ENCODE results near the gene HOXD4. TPM values are rescaled to one million over a fixed set of nuclear protein-coding genes. Genes with fewer than 3 reads are reported as not detected.

Gene HOXD4
- total RNA-seq, 1 donor from 2014 or later = not detected

DNA sequence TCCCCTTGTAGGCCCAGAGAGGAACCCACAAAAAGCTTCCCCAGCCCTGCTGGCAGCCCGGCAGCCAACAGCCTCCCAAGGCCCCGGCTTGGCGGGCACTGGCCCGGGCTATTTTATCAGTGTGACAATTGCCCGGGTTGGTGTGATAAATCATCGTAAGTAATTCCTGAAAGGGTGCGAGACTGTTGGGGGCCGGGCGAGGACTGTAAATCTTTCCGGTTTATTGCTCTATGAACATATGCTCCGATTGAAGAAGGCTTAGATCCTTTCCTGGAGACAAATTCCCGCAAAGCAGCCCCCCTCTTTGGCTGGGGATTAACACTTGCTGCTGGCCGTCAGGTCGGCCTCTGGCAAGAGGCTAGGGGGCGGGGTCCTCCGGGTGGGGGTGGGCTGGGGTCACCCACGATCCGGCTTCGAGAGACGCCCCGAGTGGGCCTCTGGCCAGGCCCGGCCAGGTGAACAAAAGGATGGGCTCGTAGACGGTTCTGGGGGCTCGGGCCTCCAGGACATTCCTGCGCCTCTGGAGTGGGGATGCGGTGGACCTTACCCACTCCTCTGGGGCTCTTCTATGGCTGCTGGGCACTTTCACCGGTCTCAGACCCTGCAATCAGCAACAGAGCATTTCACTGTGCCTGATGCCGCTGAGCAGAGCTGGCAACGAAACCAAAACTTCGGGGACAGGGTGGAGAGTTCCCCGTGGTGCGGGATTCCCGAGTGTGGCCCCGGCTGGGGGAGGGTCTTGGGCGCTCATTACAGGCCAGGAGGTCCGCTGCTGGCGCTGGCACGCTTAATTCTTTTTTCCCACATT is 7.7 kb downstream of the HOXD4 start:
- Mint-ChIP-seq H3K4me3 (ENCODE audit: unreplicated experiment) (no peak overlapping the region), H3K36me3 (ENCODE audit: unreplicated experiment) (peaks cover under 1% of the 10 kb centered on the region), H3K27me3 (ENCODE audit: unreplicated experiment) (peaks cover 41% of the 10 kb centered on the region), H3K9me3 (ENCODE audit: unreplicated experiment) (peaks cover 13% of the 10 kb centered on the region), H3K27ac (ENCODE audit: unreplicated experiment) (no peak overlapping the region), H3K4me1 (ENCODE audit: low read depth, unreplicated experiment) (no peaks in the 10 kb centered on the region)
- TF ChIP-seq, protein P1, sequence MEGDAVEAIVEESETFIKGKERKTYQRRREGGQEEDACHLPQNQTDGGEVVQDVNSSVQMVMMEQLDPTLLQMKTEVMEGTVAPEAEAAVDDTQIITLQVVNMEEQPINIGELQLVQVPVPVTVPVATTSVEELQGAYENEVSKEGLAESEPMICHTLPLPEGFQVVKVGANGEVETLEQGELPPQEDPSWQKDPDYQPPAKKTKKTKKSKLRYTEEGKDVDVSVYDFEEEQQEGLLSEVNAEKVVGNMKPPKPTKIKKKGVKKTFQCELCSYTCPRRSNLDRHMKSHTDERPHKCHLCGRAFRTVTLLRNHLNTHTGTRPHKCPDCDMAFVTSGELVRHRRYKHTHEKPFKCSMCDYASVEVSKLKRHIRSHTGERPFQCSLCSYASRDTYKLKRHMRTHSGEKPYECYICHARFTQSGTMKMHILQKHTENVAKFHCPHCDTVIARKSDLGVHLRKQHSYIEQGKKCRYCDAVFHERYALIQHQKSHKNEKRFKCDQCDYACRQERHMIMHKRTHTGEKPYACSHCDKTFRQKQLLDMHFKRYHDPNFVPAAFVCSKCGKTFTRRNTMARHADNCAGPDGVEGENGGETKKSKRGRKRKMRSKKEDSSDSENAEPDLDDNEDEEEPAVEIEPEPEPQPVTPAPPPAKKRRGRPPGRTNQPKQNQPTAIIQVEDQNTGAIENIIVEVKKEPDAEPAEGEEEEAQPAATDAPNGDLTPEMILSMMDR (IDR thresholded peaks at IDR 0.05; ENCODE audit: partially characterized antibody, unreplicated experiment) = no peak
- no peak for DNase-seq

DNA sequence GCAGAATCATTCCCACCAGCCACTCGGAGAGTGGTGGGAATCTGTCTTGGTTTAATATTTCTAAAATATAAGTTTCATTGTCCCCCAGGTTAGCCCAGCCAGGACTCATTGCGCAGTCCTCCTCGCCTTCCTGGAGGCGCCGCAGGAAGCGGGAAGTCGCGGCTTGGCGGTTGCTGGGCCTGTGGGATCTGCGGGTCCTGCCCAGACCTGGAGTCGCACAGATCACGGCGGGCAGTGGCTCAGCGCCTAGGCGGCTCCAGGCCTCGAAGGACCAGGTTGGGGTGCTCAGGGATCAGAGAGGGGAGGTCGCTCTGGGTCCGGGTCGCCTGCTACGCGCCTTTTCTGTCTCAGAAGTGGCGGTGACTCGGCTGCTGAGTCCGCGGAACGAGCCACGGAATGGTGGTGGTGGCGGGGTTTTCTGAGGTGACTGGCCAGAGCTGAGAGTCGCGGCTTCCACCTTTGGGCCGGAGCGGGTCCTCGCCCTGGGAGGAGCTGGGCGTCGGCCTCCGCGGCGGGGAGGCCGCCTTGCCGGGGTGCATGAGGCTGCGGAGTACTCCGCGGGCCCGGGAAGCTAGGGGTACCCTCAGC is 8.4 kb downstream of the HOXD4 start:
- Mint-ChIP-seq H3K27ac (ENCODE audit: unreplicated experiment) (no peak overlapping the region), H3K4me1 (ENCODE audit: low read depth, unreplicated experiment) (no peaks in the 10 kb centered on the region), H3K27me3 (ENCODE audit: unreplicated experiment) (peaks cover 43% of the 10 kb centered on the region), H3K36me3 (ENCODE audit: unreplicated experiment) (peaks cover 4% of the 10 kb centered on the region), H3K4me3 (ENCODE audit: unreplicated experiment) (no peak overlapping the region), H3K9me3 (ENCODE audit: unreplicated experiment) (peaks cover 8% of the 10 kb centered on the region)
- TF ChIP-seq, protein P1 (IDR thresholded peaks at IDR 0.05; ENCODE audit: partially characterized antibody, unreplicated experiment) = no peak
- DNase-seq = peak; percentile 43

DNA sequence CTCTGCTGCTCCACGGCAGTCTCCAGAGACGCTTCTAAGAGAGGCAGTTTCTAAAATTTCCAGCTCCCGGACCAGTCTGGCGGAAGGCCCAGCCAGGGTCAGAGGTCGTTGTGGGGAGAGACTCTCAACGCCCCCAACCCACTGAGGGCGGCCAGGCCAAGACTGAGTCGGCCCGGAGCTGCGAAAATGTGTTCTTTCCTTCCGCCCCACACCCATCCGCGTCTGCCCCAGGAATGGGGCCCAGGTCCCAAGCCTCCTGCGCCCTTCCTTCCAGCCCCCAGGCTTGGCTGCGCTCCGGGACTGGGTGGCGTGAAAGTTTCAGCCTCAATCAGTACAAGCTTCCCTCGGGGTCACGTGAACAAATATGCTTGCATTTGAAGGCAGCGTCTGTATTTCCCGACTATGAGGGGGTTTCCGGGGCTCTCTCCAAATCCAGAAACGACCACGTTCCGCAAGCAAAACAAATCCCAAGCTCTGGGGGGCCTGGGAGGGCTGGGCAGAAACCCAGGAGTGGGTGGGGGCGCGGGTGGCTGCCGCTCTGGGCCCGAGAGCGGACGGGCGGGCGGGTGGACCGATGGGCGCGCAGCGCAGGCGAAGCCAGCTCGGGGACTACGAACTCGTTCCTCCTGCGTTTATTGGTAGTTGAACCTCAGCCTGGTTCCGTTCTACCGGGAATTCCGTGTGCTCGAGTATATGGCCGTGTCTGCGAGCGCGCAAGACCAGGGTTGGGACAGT is 9.1 kb downstream of the HOXD4 start:
- TF ChIP-seq, protein P1 (IDR thresholded peaks at IDR 0.05; ENCODE audit: partially characterized antibody, unreplicated experiment) = no peak
- DNase-seq = peak; percentile 22
- H3K4me3 Mint-ChIP-seq (ENCODE audit: unreplicated experiment) = peak overlapping the region; percentile 68

DNA sequence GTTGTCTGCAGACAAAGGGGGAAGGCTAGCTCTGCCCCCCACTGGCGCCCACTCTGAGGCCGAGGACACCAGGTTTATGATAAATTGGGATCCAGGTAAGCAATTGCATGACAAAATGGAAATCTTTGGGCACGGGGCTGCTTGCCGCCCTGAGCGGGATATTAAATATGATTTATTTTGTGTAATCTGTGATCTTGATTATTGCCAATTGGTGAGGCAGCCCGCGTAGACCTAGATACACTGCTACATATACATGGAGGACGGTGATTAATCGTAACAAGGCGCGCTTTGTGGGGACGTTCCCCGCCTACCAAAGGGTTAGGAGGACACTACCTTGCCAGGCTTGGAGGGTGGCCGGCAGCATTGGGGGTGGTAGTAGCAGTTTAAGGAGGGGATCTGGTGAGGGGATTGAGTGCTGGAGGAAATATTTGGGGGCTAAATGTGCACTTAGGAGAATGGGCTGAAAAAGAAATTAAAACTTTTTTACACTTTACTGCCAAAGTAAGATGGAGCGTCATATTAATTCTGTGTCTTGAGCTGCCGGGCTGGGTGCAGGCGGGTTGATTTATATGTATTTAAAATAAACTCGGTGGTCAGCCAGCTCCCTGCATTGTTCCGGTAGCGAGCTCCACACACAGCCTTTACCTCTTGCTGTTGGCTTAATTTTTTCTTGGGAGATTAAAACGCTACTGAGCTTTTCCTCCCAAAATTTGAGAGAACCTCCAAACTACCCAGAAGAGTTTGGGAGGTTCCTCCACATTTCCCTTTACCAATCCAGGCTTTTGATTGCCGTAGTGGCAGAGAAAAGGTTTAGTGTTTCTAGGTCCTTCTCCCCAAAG is 9.9 kb downstream of the HOXD4 start:
- H3K27me3 Mint-ChIP-seq (ENCODE audit: unreplicated experiment) = peaks cover 41% of the 10 kb centered on the region
- no peaks in the 10 kb centered on the region for H3K4me1 Mint-ChIP-seq (ENCODE audit: low read depth, unreplicated experiment)
- TF ChIP-seq, protein P1 (IDR thresholded peaks at IDR 0.05; ENCODE audit: partially characterized antibody, unreplicated experiment) = no peak
- DNase-seq = no peak
- H3K9me3 Mint-ChIP-seq (ENCODE audit: unreplicated experiment) = peaks cover 6% of the 10 kb centered on the region
- H3K27ac Mint-ChIP-seq (ENCODE audit: unreplicated experiment) = no peak overlapping the region
- peaks cover 4% of the 10 kb centered on the region for H3K36me3 Mint-ChIP-seq (ENCODE audit: unreplicated experiment)
- H3K4me3 Mint-ChIP-seq (ENCODE audit: unreplicated experiment) = no peak overlapping the region

More for the DNA sequence above, 9.1 kb downstream of the HOXD4 start:
- H3K4me1 Mint-ChIP-seq (ENCODE audit: low read depth, unreplicated experiment) = no peaks in the 10 kb centered on the region
- H3K27ac Mint-ChIP-seq (ENCODE audit: unreplicated experiment) = no peak overlapping the region
- H3K27me3 Mint-ChIP-seq (ENCODE audit: unreplicated experiment) = peaks cover 39% of the 10 kb centered on the region
- peaks cover 4% of the 10 kb centered on the region for H3K36me3 Mint-ChIP-seq (ENCODE audit: unreplicated experiment)
- peaks cover 8% of the 10 kb centered on the region for H3K9me3 Mint-ChIP-seq (ENCODE audit: unreplicated experiment)

Measured in glutamatergic neuron (in vitro differentiated cells).